ENCODE results near the gene RAB14.

The RAB14 gene

GRCh38 chr9:121192959-121193640 lies 8.6 kb downstream of the RAB14 start:
- Histone ChIP-seq H3K4me1 (ENCODE audit: control insufficient read depth in 1 of 2, insufficient read depth in 2 of 2, low read length in 2 of 2) (peaks cover 24 to 48% of the 10 kb centered on the region in 2 donors), H3K36me3 (ENCODE audit: control insufficient read depth in 1 of 2, insufficient read depth in 2 of 2, low read length in 2 of 2) (peaks cover 0 to 4% of the 10 kb centered on the region in 2 donors), H3K9ac (ENCODE audit: low read depth in 1 of 2, low read length in 2 of 2) (no peak overlapping the region), H3K27ac (ENCODE audit: low read depth, low read length) (no peak overlapping the region), H3K27me3 (ENCODE audit: control insufficient read depth in 1 of 2, insufficient read depth in 2 of 2, low read length in 2 of 2) (no peaks in the 10 kb centered on the region), H3K4me3 (ENCODE audit: low read depth in 1 of 2, low read length in 2 of 2) (no peak overlapping the region), H3K9me3 (ENCODE audit: control insufficient read depth in 1 of 2, low read length in 2 of 2) (no peaks in the 10 kb centered on the region)

- H3K36me3 ChIP-seq (ENCODE audit: control insufficient read depth in 1 of 2, insufficient read depth in 2 of 2, low read length in 2 of 2): peaks cover 0 to 4% of the 10 kb centered on the region in 2 donors
- no peaks in the 10 kb centered on the region for H3K9me3 ChIP-seq (ENCODE audit: control insufficient read depth in 1 of 2, low read length in 2 of 2)
- H3K4me3 ChIP-seq (ENCODE audit: low read depth in 1 of 2, low read length in 2 of 2): no peak overlapping the region
- H3K4me1 ChIP-seq (ENCODE audit: control insufficient read depth in 1 of 2, insufficient read depth in 2 of 2, low read length in 2 of 2): peaks cover 18 to 43% of the 10 kb centered on the region in 2 donors
- no peak overlapping the region for H3K9ac ChIP-seq (ENCODE audit: low read depth in 1 of 2, low read length in 2 of 2)
- no peaks in the 10 kb centered on the region for H3K27me3 ChIP-seq (ENCODE audit: control insufficient read depth in 1 of 2, insufficient read depth in 2 of 2, low read length in 2 of 2)
- H3K27ac ChIP-seq (ENCODE audit: low read depth, low read length): no peak overlapping the region
Measured at GRCh38 chr9:121192518-121192917, 9.2 kb downstream of the RAB14 start.

- Histone ChIP-seq H3K4me1 (ENCODE audit: control insufficient read depth in 1 of 2, insufficient read depth in 2 of 2, low read length in 2 of 2) (peaks cover 6 to 30% of the 10 kb centered on the region in 2 donors), H3K27me3 (ENCODE audit: control insufficient read depth in 1 of 2, insufficient read depth in 2 of 2, low read length in 2 of 2) (no peaks in the 10 kb centered on the region), H3K4me3 (ENCODE audit: low read depth in 1 of 2, low read length in 2 of 2) (no peak overlapping the region), H3K27ac (ENCODE audit: low read depth, low read length) (no peak overlapping the region), H3K9me3 (ENCODE audit: control insufficient read depth in 1 of 2, low read length in 2 of 2) (no peaks in the 10 kb centered on the region), H3K36me3 (ENCODE audit: control insufficient read depth in 1 of 2, insufficient read depth in 2 of 2, low read length in 2 of 2) (peaks cover 5 to 6% of the 10 kb centered on the region in 2 donors), H3K9ac (ENCODE audit: low read depth in 1 of 2, low read length in 2 of 2) (no peak overlapping the region)
Measured at GRCh38 chr9:121191235-121191634, 10.4 kb downstream of the RAB14 start.

GRCh38 chr9:121189660-121190059 lies 12.0 kb downstream of the RAB14 start:
- no peak overlapping the region for H3K27ac ChIP-seq (ENCODE audit: low read depth, low read length)
- no peaks in the 10 kb centered on the region for H3K9me3 ChIP-seq (ENCODE audit: control insufficient read depth in 1 of 2, low read length in 2 of 2)
- H3K9ac ChIP-seq (ENCODE audit: low read depth in 1 of 2, low read length in 2 of 2): no peak overlapping the region
- no peak overlapping the region for H3K4me3 ChIP-seq (ENCODE audit: low read depth in 1 of 2, low read length in 2 of 2)
- H3K27me3 ChIP-seq (ENCODE audit: control insufficient read depth in 1 of 2, insufficient read depth in 2 of 2, low read length in 2 of 2): no peaks in the 10 kb centered on the region
- H3K36me3 ChIP-seq (ENCODE audit: control insufficient read depth in 1 of 2, insufficient read depth in 2 of 2, low read length in 2 of 2): peaks cover 13 to 16% of the 10 kb centered on the region in 2 donors
- peaks cover 0 to 30% of the 10 kb centered on the region in 2 donors for H3K4me1 ChIP-seq (ENCODE audit: control insufficient read depth in 1 of 2, insufficient read depth in 2 of 2, low read length in 2 of 2)

- peaks cover 0 to 27% of the 10 kb centered on the region in 2 donors for H3K4me1 ChIP-seq (ENCODE audit: control insufficient read depth in 1 of 2, insufficient read depth in 2 of 2, low read length in 2 of 2)
- H3K36me3 ChIP-seq (ENCODE audit: control insufficient read depth in 1 of 2, insufficient read depth in 2 of 2, low read length in 2 of 2): peaks cover 13 to 19% of the 10 kb centered on the region in 2 donors
Measured at GRCh38 chr9:121189006-121189405, 12.7 kb downstream of the RAB14 start.

GRCh38 chr9:121187636-121188305 lies 13.9 kb downstream of the RAB14 start:
- Histone ChIP-seq H3K27ac (ENCODE audit: low read depth, low read length) (no peak overlapping the region), H3K27me3 (ENCODE audit: control insufficient read depth in 1 of 2, insufficient read depth in 2 of 2, low read length in 2 of 2) (no peaks in the 10 kb centered on the region), H3K9ac (ENCODE audit: low read depth in 1 of 2, low read length in 2 of 2) (no peak overlapping the region), H3K4me1 (ENCODE audit: control insufficient read depth in 1 of 2, insufficient read depth in 2 of 2, low read length in 2 of 2) (peaks cover 0 to 23% of the 10 kb centered on the region in 2 donors), H3K36me3 (ENCODE audit: control insufficient read depth in 1 of 2, insufficient read depth in 2 of 2, low read length in 2 of 2) (peaks cover 13 to 20% of the 10 kb centered on the region in 2 donors), H3K4me3 (ENCODE audit: low read depth in 1 of 2, low read length in 2 of 2) (no peak overlapping the region), H3K9me3 (ENCODE audit: control insufficient read depth in 1 of 2, low read length in 2 of 2) (no peaks in the 10 kb centered on the region)

More at GRCh38 chr9:121189006-121189405, 12.7 kb downstream of the RAB14 start:
- no peak overlapping the region for H3K9ac ChIP-seq (ENCODE audit: low read depth in 1 of 2, low read length in 2 of 2)
- no peak overlapping the region for H3K4me3 ChIP-seq (ENCODE audit: low read depth in 1 of 2, low read length in 2 of 2)
- no peaks in the 10 kb centered on the region for H3K27me3 ChIP-seq (ENCODE audit: control insufficient read depth in 1 of 2, insufficient read depth in 2 of 2, low read length in 2 of 2)
- H3K27ac ChIP-seq (ENCODE audit: low read depth, low read length): no peak overlapping the region
- H3K9me3 ChIP-seq (ENCODE audit: control insufficient read depth in 1 of 2, low read length in 2 of 2): no peaks in the 10 kb centered on the region

- peaks cover 0 to 14% of the 10 kb centered on the region in 2 donors for H3K4me1 ChIP-seq (ENCODE audit: control insufficient read depth in 1 of 2, insufficient read depth in 2 of 2, low read length in 2 of 2)
- H3K9me3 ChIP-seq (ENCODE audit: control insufficient read depth in 1 of 2, low read length in 2 of 2): no peaks in the 10 kb centered on the region
- no peak overlapping the region for H3K9ac ChIP-seq (ENCODE audit: low read depth in 1 of 2, low read length in 2 of 2)
- no peak overlapping the region for H3K27ac ChIP-seq (ENCODE audit: low read depth, low read length)
- H3K27me3 ChIP-seq (ENCODE audit: control insufficient read depth in 1 of 2, insufficient read depth in 2 of 2, low read length in 2 of 2): no peaks in the 10 kb centered on the region
- no peak overlapping the region for H3K4me3 ChIP-seq (ENCODE audit: low read depth in 1 of 2, low read length in 2 of 2)
- H3K36me3 ChIP-seq (ENCODE audit: control insufficient read depth in 1 of 2, insufficient read depth in 2 of 2, low read length in 2 of 2): peaks cover 25 to 35% of the 10 kb centered on the region in 2 donors
Measured at GRCh38 chr9:121185774-121186403, 15.8 kb downstream of the RAB14 start.

- no peak overlapping the region for H3K4me3 ChIP-seq (ENCODE audit: low read depth in 1 of 2, low read length in 2 of 2)
- peaks cover 0 to 10% of the 10 kb centered on the region in 2 donors for H3K4me1 ChIP-seq (ENCODE audit: control insufficient read depth in 1 of 2, insufficient read depth in 2 of 2, low read length in 2 of 2)
- H3K9me3 ChIP-seq (ENCODE audit: control insufficient read depth in 1 of 2, low read length in 2 of 2): no peaks in the 10 kb centered on the region
- peaks cover 31 to 41% of the 10 kb centered on the region in 2 donors for H3K36me3 ChIP-seq (ENCODE audit: control insufficient read depth in 1 of 2, insufficient read depth in 2 of 2, low read length in 2 of 2)
- no peak overlapping the region for H3K9ac ChIP-seq (ENCODE audit: low read depth in 1 of 2, low read length in 2 of 2)
- no peak overlapping the region for H3K27ac ChIP-seq (ENCODE audit: low read depth, low read length)
- H3K27me3 ChIP-seq (ENCODE audit: control insufficient read depth in 1 of 2, insufficient read depth in 2 of 2, low read length in 2 of 2): no peaks in the 10 kb centered on the region
Measured at GRCh38 chr9:121185178-121185745, 16.4 kb downstream of the RAB14 start.

GRCh38 chr9:121184463-121184862 lies 17.2 kb downstream of the RAB14 start:
- Histone ChIP-seq H3K9ac (ENCODE audit: low read depth in 1 of 2, low read length in 2 of 2) (no peak overlapping the region), H3K27me3 (ENCODE audit: control insufficient read depth in 1 of 2, insufficient read depth in 2 of 2, low read length in 2 of 2) (no peaks in the 10 kb centered on the region), H3K36me3 (ENCODE audit: control insufficient read depth in 1 of 2, insufficient read depth in 2 of 2, low read length in 2 of 2) (peaks cover 30 to 44% of the 10 kb centered on the region in 2 donors), H3K4me3 (ENCODE audit: low read depth in 1 of 2, low read length in 2 of 2) (no peak overlapping the region), H3K9me3 (ENCODE audit: control insufficient read depth in 1 of 2, low read length in 2 of 2) (no peaks in the 10 kb centered on the region), H3K27ac (ENCODE audit: low read depth, low read length) (no peak overlapping the region), H3K4me1 (ENCODE audit: control insufficient read depth in 1 of 2, insufficient read depth in 2 of 2, low read length in 2 of 2) (peaks cover 0 to 10% of the 10 kb centered on the region in 2 donors)

All from duodenal mucosa (tissue), 2 donors.